Liver (tissue), 3 donors: ENCODE results near the gene UNC93A.

Experiments used
- ATF3 ChIP-seq: IDR thresholded peaks from 2 replicates; pipeline ENCODE4 v1.6.1; 2016; ENCODE audit warnings: antibody characterized with exemption
- CTCF ChIP-seq: fragments of 150-350 bp; IDR thresholded peaks from 2 replicates; pipeline ENCODE4 v1.5.1; 2017; ENCODE audit warnings: improper control_type of control experiment, low read depth, low read length; ENCODE audit not compliant: missing input control
- EGR1 ChIP-seq, 2 donors: IDR thresholded peaks; 2 replicates each; pipeline ENCODE4 v1.6.1; 2016 to 2018; ENCODE audit warnings: antibody characterized with exemption in 2 of 2, low read depth in 2 of 2
- GABPA ChIP-seq, 2 donors: IDR thresholded peaks in 1 of 2; conservative IDR thresholded peaks in 1 of 2; 2 replicates each; pipeline ENCODE4 v1.6.1; 2016; ENCODE audit warnings: antibody characterized with exemption in 2 of 2, mild to moderate bottlenecking in 1 of 2, moderate library complexity in 1 of 2
- JUND ChIP-seq, 2 donors: IDR thresholded peaks; 2 replicates each; pipeline ENCODE4 v1.6.1; 2016; ENCODE audit warnings: antibody characterized with exemption in 2 of 2
- MAX ChIP-seq: IDR thresholded peaks from 2 replicates; pipeline ENCODE4 v1.6.1; 2016; ENCODE audit warnings: antibody characterized with exemption
- REST ChIP-seq: IDR thresholded peaks from 2 replicates; pipeline ENCODE4 v1.6.1; 2016; ENCODE audit warnings: antibody characterized with exemption, mild to moderate bottlenecking
- SP1 ChIP-seq: IDR thresholded peaks from 2 replicates; pipeline ENCODE4 v1.6.1; 2018; ENCODE audit warnings: antibody characterized with exemption, mild to moderate bottlenecking
- TAF1 ChIP-seq: conservative IDR thresholded peaks from 2 replicates; pipeline ENCODE4 v1.6.1; 2016; ENCODE audit warnings: antibody characterized with exemption, mild to moderate bottlenecking
- YY1 ChIP-seq: IDR thresholded peaks from 2 replicates; pipeline ENCODE4 v1.6.1; 2016; ENCODE audit warnings: antibody characterized with exemption, mild to moderate bottlenecking
- TF ChIP-seq, protein P1 (sequence below): IDR thresholded peaks from 2 replicates; pipeline ENCODE4 v1.6.1; 2016; ENCODE audit warnings: antibody characterized with exemption
- donor health status: healthy.
- donor health status: healthy.

- TF ChIP-seq CTCF = no peak
- no peak for TF ChIP-seq ATF3
- no peak for TF ChIP-seq YY1
- TF ChIP-seq GABPA (IDR thresholded peaks at IDR 0.05 in 1 of 2, conservative IDR thresholded peaks at IDR 0.05 in 1 of 2) = no peak
- TF ChIP-seq JUND (IDR thresholded peaks at IDR 0.05) = no peak
- TF ChIP-seq MAX = no peak
- no peak for TF ChIP-seq EGR1 (IDR thresholded peaks at IDR 0.05; ENCODE audit: low read depth in 2 of 2)
- TF ChIP-seq, protein P1, sequence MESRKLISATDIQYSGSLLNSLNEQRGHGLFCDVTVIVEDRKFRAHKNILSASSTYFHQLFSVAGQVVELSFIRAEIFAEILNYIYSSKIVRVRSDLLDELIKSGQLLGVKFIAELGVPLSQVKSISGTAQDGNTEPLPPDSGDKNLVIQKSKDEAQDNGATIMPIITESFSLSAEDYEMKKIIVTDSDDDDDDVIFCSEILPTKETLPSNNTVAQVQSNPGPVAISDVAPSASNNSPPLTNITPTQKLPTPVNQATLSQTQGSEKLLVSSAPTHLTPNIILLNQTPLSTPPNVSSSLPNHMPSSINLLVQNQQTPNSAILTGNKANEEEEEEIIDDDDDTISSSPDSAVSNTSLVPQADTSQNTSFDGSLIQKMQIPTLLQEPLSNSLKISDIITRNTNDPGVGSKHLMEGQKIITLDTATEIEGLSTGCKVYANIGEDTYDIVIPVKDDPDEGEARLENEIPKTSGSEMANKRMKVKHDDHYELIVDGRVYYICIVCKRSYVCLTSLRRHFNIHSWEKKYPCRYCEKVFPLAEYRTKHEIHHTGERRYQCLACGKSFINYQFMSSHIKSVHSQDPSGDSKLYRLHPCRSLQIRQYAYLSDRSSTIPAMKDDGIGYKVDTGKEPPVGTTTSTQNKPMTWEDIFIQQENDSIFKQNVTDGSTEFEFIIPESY = no peak
- no peak for TF ChIP-seq TAF1
- TF ChIP-seq REST = no peak
- no peak for TF ChIP-seq SP1
Measured at GRCh38 chr6:167296293-167296690, 5.2 kb downstream of the UNC93A start.
